Ascending aorta (tissue), 2 donors: Measurements from ENCODE around the gene KRT23. TPM values are rescaled to one million over a fixed set of nuclear protein-coding genes. Genes with fewer than 3 reads are reported as not detected.
"Not testable (repeated sequence)": the region's sequence is repeated elsewhere in the genome, so short reads cannot be mapped to it uniquely, and the experiment has no call there.

Source experiments
- DNase-seq, 2 donors: peaks; one replicate each; pipeline ENCODE4 v3.0.0-alpha.2; 2019; ENCODE audit warnings: low spot score in 2 of 2
- H3K27ac ChIP-seq, 2 donors: fragments of 200-600 bp; sonication (generic); one replicate each; pipeline ENCODE4 v1.5.1; 2016 to 2017; ENCODE audit warnings: mild to moderate bottlenecking in 1 of 2
- H3K27me3 ChIP-seq: fragments of 200-600 bp; sonication (generic); one replicate; pipeline ENCODE4 v1.5.1; 2017
- H3K36me3 ChIP-seq, 2 donors: fragments of 200-600 bp; sonication (generic); one replicate each; pipeline ENCODE4 v1.5.1; 2016
- H3K4me1 ChIP-seq, 2 donors: fragments of 200-600 bp; sonication (generic); one replicate each; pipeline ENCODE4 v1.5.1; 2016 to 2017; ENCODE audit warnings: mild to moderate bottlenecking in 1 of 2
- H3K4me3 ChIP-seq, 2 donors: fragments of 200-600 bp; sonication (generic); one replicate each; pipeline ENCODE4 v1.5.1; 2016 to 2017; ENCODE audit warnings: mild to moderate bottlenecking in 1 of 2
- H3K9me3 ChIP-seq, 2 donors: fragments of 200-600 bp; sonication (generic); one replicate each; pipeline ENCODE4 v1.5.1; 2016
- intact Hi-C: fragments of 100-400 bp; cut with DNase I; formaldehyde crosslinking; loops from one replicate; pipeline ENCODE4 v1.15.1; 2023
- total RNA-seq: library from RNA; depleted of rRNA; stranded (reverse); fragments of >200 nt; gene quantifications from one replicate; pipeline ENCODE4 v1.1.0, GENCODE V29; 2016
- TF ChIP-seq, protein P1 (sequence below), 3 experiments: fragments of 200-600 bp in 2 of 3; fragments of 450-650 bp in 1 of 3; sonication (generic) in 2 of 3; IDR thresholded peaks; one replicate each; pipeline ENCODE4 v1.5.1; 2016 to 2019; ENCODE audit warnings: antibody characterized with exemption in 3 of 3, mild to moderate bottlenecking in 1 of 3, moderate library complexity in 1 of 3

The KRT23 gene
- total RNA-seq, 1 donor from 2014 or later: not detected

DNA sequence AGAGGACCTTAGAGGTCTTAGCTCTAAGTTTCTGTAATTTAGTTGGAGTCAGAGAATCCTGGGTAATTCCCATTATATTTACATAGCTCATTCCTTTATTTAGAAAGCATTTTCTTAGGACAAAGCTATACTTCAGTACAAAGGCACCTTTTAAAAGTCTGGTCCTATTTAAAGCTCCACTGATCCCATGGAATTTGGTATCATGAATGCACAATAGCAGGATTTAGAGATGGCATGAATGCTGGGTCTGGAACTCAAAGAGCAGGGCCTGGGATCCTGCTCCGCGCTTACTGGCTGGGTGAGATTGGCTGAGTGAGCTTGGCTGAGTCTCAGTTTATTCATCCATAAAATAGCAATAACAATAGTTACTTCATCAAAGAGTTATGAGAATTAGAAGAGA lies 4.8 kb downstream of the KRT23 start:
- no peaks in the 10 kb centered on the region for H3K36me3 ChIP-seq
- no peaks in the 10 kb centered on the region for H3K4me1 ChIP-seq
- no peaks in the 10 kb centered on the region for H3K27me3 ChIP-seq
- no peaks in the 10 kb centered on the region for H3K9me3 ChIP-seq
- intact Hi-C loops: no loop called here
- TF ChIP-seq, protein P1, sequence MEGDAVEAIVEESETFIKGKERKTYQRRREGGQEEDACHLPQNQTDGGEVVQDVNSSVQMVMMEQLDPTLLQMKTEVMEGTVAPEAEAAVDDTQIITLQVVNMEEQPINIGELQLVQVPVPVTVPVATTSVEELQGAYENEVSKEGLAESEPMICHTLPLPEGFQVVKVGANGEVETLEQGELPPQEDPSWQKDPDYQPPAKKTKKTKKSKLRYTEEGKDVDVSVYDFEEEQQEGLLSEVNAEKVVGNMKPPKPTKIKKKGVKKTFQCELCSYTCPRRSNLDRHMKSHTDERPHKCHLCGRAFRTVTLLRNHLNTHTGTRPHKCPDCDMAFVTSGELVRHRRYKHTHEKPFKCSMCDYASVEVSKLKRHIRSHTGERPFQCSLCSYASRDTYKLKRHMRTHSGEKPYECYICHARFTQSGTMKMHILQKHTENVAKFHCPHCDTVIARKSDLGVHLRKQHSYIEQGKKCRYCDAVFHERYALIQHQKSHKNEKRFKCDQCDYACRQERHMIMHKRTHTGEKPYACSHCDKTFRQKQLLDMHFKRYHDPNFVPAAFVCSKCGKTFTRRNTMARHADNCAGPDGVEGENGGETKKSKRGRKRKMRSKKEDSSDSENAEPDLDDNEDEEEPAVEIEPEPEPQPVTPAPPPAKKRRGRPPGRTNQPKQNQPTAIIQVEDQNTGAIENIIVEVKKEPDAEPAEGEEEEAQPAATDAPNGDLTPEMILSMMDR (IDR thresholded peaks at IDR 0.05): no peak
- H3K4me3 ChIP-seq: no peak overlapping the region
- DNase-seq: no peak
- no peak overlapping the region for H3K27ac ChIP-seq

DNA sequence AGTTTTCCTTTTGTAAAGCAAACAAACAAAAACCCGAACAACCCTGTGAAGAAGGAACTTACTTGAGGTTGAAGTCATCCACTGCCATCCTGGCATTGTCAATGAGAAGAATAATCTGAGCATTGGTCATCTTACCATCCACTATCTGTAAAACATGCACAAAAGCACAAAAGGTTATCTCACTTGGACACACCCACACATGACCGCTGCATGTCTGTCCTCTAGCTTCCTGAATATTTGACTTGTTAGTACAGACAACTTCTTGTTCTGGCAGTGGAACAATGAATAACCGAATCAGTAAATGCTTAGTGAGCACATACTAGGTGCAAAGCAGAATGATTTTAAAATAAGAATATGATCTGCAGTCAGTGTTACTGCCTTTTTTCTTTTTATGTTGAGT lies 6.1 kb downstream of the KRT23 start:
- Histone ChIP-seq H3K27me3 (no peaks in the 10 kb centered on the region), H3K9me3 (no peaks in the 10 kb centered on the region), H3K27ac (no peak overlapping the region), H3K4me3 (no peak overlapping the region), H3K4me1 (no peaks in the 10 kb centered on the region), H3K36me3 (no peaks in the 10 kb centered on the region)
- intact Hi-C loops: no loop called here
- DNase-seq: no peak
- TF ChIP-seq, protein P1 (IDR thresholded peaks at IDR 0.05): no peak

DNA sequence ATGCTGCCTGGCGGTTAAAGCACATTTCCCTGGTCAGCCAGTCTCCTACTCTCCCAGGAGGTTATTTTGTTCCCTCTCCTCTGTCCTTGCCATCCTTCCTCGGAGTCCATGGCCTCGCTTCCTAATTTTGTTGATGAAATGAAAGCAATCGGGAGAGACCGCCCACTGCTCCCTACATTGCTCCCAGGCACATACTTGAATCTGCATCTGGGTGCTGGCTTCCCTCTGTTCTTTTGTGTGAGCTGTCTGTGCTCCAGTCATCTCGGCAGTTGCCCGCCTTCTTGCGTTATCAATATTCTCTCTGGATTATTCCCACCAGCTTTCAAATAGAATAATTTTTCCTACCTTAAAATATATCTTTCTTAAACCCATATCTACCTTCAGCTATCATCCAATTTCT lies 11.1 kb downstream of the KRT23 start:
- no peaks in the 10 kb centered on the region for H3K9me3 ChIP-seq
- no peaks in the 10 kb centered on the region for H3K27me3 ChIP-seq
- intact Hi-C loops: no loop called here
- H3K4me1 ChIP-seq: no peaks in the 10 kb centered on the region
- TF ChIP-seq, protein P1 (IDR thresholded peaks at IDR 0.05): no peak
- DNase-seq: no peak
- H3K36me3 ChIP-seq: no peaks in the 10 kb centered on the region
- H3K27ac ChIP-seq: no peak overlapping the region
- H3K4me3 ChIP-seq: no peak overlapping the region

DNA sequence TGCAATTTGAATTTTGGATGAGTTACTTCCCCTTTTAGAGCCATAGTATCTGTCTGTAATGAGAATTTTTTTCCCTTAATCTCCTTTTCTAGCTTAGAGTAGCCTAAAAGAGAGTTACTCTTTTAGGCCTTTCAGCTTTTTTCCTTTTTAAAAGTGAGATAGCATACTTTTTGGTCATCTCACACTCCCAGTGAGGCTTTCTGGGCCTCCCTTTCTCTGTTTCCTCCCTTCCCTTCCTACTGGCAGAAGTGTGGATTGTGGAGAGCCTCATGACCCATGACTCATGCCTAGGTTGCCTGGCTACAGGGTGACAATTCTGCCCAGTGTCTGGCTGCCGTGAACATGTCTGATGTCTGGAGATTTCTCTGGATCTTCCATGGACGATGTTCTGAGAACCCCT lies 15.2 kb downstream of the KRT23 start:
- H3K4me3 ChIP-seq: no peak overlapping the region
- H3K4me1 ChIP-seq: no peaks in the 10 kb centered on the region
- TF ChIP-seq, protein P1 (IDR thresholded peaks at IDR 0.05): no peak
- peak; percentile 15 to 68 for DNase-seq
- no peaks in the 10 kb centered on the region for H3K27me3 ChIP-seq
- H3K36me3 ChIP-seq: no peaks in the 10 kb centered on the region
- H3K9me3 ChIP-seq: no peaks in the 10 kb centered on the region
- intact Hi-C loops: no loop called here
- H3K27ac ChIP-seq: peak overlapping the region in 1 of 2 donors; percentile 45

DNA sequence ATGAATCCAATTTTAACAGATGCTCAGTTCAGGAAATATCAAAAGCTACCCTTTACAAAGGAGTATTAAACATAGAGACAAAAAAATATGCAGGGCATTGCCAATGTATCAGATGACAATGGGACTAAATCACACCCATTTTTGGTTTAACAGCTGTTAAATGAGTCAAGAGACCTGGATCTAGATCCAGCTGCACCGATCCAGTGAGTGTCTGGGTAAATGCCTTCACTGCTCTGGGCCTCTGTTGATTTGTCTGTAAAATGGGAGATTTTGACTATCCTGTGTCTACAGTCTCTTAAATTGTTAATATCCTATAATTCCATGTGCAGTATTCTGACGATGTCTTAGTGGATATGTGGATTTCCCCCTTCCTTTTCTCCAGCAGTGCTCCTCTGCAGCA lies 16.4 kb downstream of the KRT23 start:
- no peaks in the 10 kb centered on the region for H3K27me3 ChIP-seq
- no peak for DNase-seq
- intact Hi-C loops: no loop called here
- no peak overlapping the region for H3K27ac ChIP-seq
- H3K9me3 ChIP-seq: no peaks in the 10 kb centered on the region
- H3K4me1 ChIP-seq: no peaks in the 10 kb centered on the region
- H3K4me3 ChIP-seq: no peak overlapping the region
- H3K36me3 ChIP-seq: no peaks in the 10 kb centered on the region
- TF ChIP-seq, protein P1 (IDR thresholded peaks at IDR 0.05): no peak

DNA sequence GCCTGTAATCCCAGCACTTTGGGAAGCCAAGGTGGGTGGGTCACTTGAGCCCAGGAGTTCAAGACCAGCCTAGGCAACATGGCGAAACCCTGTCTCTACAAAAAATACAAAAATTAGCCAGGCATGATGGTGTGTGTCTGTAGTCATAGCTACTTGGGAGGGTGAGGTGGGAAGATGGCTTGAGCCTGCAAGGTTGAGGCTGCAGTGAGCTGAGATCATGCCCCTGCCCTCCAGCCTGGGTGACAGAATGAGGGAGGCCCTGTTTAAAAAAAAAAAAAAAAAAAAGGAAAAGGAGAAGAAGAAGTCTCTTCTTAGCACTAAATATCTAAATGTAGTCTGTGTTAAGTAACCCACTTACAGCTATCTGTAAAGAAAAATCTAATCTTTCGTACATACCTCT lies 20.3 kb downstream of the KRT23 start:
- H3K4me1 ChIP-seq, H3K4me3 ChIP-seq, H3K27me3 ChIP-seq, DNase-seq, H3K9me3 ChIP-seq, H3K27ac ChIP-seq, H3K36me3 ChIP-seq, intact Hi-C loops: not testable (repeated sequence)
